Measurements from ENCODE around the gene CTU1.

DNA sequence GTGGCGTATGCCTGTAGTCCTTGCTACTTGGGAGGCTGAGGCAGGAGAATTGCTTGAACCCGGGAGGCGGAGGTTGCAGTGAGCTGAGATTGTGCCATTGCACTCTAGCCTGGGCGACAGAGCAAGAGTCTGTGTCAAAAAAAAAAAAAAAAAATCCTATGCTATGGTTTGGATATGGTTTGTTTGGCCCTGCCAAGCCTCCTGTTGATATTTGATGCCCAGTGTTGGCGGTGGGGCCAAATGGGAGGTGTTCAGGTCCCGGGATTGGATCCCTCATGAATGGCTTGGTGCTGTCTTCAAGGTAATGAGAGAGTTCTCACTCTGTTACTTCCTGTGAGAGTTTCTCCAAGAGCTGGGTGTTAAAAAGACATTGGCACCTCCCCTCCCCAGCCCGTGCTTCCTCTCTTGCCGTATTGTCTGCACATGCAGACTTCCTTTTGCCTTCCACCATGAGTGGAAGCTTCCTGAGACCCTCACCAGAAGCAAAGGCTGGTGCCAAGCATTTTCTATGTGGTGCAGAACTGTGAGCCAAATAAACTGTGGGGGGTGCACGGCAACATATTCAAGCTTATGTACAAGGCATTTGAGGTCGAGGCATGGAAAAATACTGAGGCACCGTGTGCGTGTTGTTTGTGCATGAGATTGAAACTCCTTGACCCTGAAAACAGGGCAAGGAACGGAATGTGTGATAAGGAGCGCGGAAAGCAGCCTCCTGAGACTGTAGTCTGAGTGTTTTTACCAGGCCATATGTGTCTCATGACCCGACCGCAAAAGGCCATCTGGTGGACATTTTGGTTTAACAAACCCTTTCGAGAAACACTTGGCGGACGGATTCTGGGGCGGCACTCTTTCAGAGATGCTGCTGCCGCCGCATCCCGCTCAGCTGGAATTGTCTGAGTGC, 23.8 kb upstream of the CTU1 start:
- TF ChIP-seq YY1 (IDR thresholded peaks at IDR 0.05; ENCODE audit: insufficient read depth, insufficient read length) (no peak), SUZ12 (IDR thresholded peaks at IDR 0.05; ENCODE audit: extremely low read depth, insufficient read depth, insufficient read length) (no peak), ZNF274 (IDR thresholded peaks at IDR 0.05; ENCODE audit: low read depth, low read length) (no peak)
